Measurements from ENCODE around the gene TNFRSF8.

TNFRSF8 gene

DNA sequence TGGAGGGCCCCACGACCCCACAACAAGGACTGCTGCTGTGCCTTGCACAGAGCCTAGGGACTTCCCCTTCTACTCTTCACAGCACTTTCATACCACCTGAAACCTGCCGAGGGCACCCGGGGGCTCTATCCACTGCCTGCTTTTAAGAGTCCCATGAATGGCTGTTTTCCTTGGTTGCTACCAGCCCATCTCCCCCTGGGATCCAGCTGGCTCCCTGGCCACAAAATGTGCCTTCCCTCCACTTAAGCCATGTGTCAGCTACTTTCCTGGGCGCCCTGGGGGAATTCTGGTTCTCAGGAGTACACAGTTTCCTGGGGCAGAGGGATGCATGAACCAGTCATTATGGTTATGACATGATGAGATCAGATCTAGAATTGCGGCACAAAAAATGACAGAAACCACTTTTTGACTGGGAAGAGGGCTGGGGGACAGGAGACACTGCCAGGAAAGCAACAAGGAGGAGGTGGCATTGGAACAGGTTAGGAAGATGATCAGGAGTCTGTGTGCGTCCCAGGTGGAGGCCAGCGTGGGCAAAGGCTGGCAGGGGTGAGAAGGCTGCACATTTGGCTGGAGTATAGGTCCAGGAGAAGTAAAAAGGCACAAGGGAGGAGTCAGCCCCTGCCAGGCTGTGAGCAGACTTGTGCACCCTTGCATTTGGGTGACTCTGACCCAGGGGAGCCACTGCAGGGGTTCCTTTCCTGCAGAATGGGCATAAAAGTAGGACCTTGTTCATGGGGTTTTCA lies 3.2 kb upstream of the TNFRSF8 start:
- DNase-seq (ENCODE audit: low read depth in 2 of 2, low spot score in 1 of 2): no peak

DNA sequence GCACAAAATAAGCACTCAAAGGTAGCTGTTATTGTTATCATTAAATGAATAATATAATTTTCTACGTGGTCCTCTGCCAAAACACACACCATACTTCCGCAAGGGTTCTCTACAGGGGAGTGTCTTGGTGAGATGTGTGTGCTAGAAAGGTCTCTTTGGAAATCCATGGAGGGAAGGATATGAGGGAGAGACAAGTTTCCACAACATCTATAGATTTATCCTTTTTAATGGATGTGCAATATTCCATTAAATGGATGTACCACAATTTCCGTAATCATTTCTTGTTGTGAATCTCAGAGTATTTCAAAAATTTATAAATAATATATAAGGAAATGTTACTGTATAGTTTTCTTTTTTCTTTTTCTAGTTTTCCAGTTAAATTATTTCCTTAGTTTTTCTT lies 2.6 kb upstream of the TNFRSF8 start:
- no peak for DNase-seq (ENCODE audit: low read depth in 2 of 2, low spot score in 1 of 2)

- no peak for DNase-seq (ENCODE audit: low read depth in 2 of 2, low spot score in 1 of 2)
Measured at GRCh38 chr1:12064073-12064969, 1.2 kb downstream of the TNFRSF8 start.

DNA sequence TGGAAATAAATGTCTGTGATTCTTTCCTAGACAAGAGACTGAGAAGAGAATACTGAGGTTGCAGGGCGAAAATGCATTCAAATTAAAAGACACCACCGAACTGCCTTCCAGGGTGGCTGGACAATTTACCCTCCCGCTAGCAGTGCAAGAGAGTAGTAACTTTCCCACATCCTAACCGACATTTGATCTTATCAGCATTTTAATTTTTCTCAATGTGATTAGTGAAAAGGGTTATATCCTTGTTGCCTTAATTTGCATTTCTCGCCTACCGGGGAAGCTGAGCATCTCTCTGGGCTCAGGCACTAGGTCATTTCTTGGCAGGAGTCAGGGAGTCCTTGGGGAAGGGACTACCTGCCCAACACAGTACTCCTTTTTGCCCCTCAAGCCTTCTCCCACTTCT lies 2.8 kb downstream of the TNFRSF8 start:
- no peak for DNase-seq (ENCODE audit: low read depth in 2 of 2, low spot score in 1 of 2)

GRCh38 chr1:12067900-12068821 lies 5.1 kb downstream of the TNFRSF8 start:
- no peak for DNase-seq (ENCODE audit: low read depth in 2 of 2, low spot score in 1 of 2)

DNA sequence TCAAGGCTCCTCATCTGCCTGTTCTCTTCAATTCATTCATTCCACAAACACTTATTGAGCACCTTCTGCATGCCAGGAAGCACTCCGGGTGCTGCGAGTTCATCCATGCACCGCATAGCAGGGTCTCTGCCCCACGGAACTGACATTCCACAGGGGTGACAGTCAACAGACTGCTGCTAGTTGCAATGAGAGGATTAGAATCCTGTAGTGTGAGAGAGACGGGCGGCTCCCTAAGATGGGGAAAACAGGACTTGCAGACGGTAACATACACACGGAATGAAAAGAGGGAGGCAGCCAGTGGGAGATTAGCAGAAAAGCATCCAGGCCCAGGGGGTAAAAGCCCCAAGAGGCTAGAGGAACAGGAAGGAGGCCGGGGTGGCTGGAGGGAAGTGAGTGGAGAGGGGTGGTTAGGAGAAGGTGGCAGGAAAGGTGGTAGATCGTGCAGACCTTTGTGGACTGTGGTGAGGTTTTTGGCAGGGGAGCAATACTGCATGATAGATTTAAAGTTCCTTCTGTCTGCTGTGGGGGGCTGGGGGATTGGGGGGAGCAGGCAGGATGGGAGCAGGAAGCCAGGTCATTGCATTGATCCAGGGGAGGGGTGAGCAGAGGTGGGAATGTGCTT lies 6.6 kb downstream of the TNFRSF8 start:
- DNase-seq (ENCODE audit: low read depth in 2 of 2, low spot score in 1 of 2): no peak

- no peak for DNase-seq (ENCODE audit: low read depth in 2 of 2, low spot score in 1 of 2)
Measured at GRCh38 chr1:12071892-12072291, 8.8 kb downstream of the TNFRSF8 start.

GRCh38 chr1:12072741-12073140 lies 9.6 kb downstream of the TNFRSF8 start:
- DNase-seq (ENCODE audit: low read depth in 2 of 2, low spot score in 1 of 2): no peak

DNA sequence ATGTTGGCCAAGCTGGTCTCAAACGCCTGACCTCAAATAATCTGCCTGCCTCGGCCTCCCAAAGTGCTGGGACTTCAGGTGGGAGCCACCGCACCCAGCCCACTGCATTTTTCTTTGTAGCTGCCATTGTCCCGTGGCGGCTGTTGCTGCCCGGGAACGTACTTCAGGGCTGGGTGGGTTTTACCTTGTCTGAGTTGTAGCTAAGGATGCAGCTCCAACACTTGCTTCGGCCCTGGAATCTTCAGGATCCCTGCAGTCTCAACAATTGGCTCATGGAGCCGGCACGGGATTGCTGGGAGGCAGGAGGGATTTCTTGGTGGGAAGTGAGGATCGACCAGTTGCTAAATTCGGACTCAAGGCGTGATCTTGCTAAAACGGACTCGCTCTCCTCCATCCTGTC lies 10.7 kb downstream of the TNFRSF8 start:
- DNase-seq (ENCODE audit: low read depth in 2 of 2, low spot score in 1 of 2): no peak

DNA sequence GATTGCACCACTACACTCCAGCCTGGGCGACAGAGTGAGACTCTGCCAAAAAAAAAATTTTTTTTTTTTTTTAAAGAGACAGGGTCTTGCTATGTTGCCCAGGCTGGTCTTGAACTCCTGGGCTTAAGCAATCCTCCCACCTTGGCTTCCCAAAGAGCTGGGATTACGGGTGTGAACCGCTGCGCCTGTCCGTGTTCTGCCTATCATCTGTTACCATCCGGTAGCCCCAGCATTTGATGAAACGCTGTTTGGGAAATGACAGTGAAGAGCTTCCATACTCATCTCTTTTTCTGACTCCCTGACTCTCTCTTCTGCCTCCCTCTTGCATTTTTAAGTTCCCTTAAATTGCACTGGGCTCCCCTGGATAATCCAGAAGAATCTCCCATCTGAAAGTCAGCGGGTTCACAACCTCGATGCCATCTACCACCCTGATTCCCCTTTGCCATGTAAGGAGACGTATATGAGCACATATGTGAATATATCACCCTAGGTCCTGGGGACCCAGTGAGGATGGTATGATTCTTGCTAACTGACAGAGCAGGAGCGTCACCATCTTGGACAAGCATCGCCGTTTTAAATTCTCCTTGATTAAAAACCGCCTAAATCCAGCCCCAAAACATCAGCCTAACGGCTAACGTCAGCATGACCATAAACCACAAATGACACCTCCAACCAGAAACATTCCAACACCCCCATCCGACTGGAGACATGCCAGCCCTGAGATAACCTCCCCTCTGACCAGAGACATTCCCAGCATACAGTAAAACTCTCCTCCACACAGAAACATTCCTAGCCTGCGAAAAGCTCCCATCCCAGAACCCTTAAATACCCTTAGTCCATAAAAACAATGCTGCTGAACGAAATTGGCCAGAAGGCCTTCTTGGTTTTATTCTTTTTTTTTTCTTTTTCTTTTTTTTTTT lies 12.4 kb downstream of the TNFRSF8 start:
- no peak for DNase-seq (ENCODE audit: low read depth in 2 of 2, low spot score in 1 of 2)

DNA sequence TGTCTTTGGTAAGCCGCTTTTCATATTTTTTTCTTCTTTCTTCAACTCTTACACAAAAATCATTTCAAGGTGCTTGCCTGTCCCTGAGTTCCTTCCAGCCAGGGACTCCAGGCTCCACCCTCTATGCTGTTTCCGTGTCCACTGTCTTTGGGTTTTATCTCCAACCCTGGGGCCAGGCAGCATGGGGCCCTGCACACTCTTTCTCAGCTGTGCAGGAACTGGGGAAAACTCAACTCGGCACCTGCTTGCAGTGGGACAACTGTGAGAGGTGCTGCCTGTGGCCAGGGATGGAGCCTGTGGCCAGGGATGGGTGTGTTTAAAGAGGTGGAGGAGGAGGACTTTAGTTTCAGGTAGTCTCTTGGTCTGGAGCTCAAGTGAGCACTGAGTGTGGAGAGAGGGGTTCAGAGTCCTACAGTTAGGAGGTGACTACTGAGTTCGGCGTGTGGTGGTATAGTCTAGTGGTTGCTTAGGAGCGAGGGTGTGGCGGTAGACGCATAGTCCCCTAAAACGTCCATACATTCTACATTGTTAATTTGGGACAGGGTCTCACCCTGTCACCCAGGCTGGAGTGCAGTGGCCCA lies 13.4 kb downstream of the TNFRSF8 start:
- DNase-seq (ENCODE audit: low read depth in 2 of 2, low spot score in 1 of 2): no peak

DNA sequence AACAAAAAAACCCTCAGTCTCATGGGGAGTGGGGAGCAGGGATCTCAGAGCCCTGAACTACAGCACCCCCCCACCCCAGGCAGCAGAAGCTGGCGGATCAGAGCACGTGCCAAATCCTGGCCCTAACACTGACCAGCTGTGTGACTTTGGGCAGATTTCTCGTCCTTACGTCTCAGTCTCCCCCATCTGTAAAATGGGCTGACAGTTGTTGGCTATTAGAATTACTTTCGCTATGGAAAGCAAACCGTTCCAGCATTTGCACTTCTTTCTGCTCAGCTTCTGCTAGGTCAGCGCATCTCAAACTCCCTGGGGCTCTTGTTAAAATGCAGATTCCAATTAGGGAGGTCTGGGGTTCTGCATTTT lies 15.5 kb downstream of the TNFRSF8 start:
- no peak for DNase-seq (ENCODE audit: low read depth in 2 of 2, low spot score in 1 of 2)

GRCh38 chr1:12078938-12079861 lies 16.1 kb downstream of the TNFRSF8 start:
- no peak for DNase-seq (ENCODE audit: low read depth in 2 of 2, low spot score in 1 of 2)

DNA sequence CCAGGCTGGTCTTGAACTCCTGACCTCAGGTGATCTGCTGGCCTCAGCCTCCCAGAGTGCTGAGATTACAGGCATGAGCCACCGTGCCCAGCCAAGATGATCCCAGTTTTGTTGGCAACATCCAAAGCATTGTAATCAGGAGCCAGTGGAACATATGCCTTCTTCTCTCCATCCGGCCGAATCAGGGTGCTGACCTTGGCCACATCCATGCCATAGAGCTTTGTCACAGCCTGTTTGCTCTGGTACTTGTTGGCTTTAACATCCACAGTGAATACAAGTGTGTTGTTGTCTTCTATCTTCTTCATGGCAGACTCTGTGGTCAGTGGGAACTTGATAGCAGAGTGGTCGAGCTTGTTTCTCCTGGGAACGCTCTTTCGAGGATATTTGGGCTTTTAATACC lies 17.1 kb downstream of the TNFRSF8 start:
- DNase-seq (ENCODE audit: low read depth in 2 of 2, low spot score in 1 of 2): no peak

DNA sequence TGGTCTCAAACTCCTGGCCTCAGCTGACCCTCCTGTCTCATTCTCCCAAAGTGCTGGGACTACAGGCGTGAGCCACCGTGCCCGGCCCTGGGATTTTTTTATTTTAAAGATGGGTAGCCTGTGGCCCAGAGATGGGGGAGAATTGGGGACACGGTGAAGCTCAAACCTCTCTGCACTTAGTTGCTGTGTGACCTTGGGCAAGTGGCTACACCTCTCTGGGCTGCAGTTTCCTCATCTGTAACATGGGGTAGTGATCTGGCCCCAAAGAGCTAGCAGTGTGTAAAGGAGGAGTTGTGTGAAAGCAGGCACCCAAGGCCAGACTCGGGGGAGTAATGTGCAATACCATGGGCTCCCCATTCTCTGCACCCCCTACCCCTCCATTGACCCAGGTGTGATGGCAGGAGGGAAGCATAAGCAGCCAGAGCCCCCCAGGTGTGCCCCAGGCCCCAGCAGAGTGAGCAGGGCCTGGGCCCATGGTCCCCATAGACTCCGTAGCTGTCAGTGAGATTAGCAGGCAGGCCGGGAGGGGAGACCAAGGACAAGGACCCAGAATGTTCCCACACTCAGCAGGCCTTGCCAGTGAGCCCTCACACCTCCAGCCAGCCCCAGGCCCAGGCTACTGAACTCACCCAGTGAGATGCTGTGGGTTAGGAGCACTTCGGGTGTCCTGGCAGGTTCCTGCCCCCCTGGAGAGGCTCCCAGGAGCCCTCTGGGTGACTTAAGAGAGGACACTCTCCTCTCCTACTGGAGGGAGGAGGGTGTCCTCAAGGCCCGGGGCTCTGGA lies 17.9 kb downstream of the TNFRSF8 start:
- DNase-seq (ENCODE audit: low read depth in 2 of 2, low spot score in 1 of 2): no peak

DNA sequence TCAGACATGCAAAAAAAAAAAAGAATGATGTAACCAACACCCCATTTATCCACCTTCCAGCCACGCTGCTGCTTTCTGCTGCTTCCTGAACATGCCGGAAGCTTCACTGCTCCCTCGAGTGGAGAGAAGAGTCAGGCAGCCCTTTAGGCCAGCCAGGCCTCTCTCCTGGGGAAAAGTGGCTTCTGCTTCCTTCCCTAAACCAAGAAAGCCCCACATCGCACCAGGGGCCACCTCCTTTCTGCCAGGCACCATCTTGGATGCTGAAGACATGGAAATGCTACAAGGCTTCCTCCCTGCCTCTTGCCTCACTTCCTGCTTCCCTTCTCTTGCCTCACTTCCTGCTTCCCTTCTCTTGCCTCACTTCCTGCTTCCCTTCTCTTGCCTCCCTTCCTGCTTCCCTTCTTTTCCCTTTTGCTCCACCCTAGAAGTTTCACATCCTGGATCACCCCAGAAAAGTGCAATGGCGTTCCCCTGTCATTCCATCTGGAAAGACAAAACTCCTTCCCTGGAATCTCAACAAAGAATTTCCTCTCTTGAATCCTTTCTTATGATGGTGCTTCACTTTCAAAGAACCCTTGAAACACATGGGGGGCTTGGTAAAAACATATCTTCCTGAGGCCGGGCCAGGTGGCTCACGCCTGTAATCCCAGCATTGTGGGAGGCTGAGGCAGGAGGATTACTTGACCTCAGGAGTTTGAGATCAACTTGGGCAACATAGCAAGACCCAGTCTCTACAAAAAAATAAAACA lies 18.7 kb downstream of the TNFRSF8 start:
- DNase-seq (ENCODE audit: low read depth in 2 of 2, low spot score in 1 of 2): no peak

DNA sequence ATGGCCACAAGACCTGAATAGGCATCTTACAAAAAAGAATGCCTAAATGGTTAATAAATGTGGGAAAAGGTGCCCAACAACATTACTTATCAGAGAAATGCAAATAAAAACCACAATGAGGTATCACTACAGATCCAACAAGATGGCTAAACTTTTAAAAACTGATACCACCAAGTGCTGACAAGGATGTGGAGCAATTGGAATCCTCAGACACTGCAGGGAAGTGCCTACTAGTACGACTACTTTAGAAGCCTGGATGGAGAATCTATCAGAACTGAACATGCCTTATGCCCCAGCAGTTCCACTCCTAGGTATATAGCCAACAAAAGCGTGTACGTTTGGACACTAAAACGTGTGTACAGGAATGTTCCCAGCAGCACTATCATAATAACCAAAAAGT lies 19.9 kb downstream of the TNFRSF8 start:
- DNase-seq (ENCODE audit: low read depth in 2 of 2, low spot score in 1 of 2): no peak

Measured in stimulated activated CD8-positive, alpha-beta memory T cell treated with anti-CD3 and anti-CD28 coated beads, Interleukin-4, amount 100 ng/mL, for 4 hours (primary cell).